NT2/D1 (cell line): ENCODE measurements around the gene DUSP6.

Experiments used
- DNase-seq: peaks from one replicate; pipeline ENCODE4 v3.0.0-alpha.2; 2011; ENCODE audit warnings: low read depth, low spot score
- H3K27me3 ChIP-seq: 2 replicates; pipeline ENCODE4 v1.6.0; 2011; ENCODE audit warnings: mild to moderate bottlenecking; ENCODE audit not compliant: insufficient read length, insufficient read depth
- H3K36me3 ChIP-seq: 2 replicates; pipeline ENCODE4 v1.6.1; 2011; ENCODE audit warnings: mild to moderate bottlenecking, low read length, mixed read lengths; ENCODE audit not compliant: insufficient read depth, insufficient read length
- H3K4me1 ChIP-seq: 2 replicates; pipeline ENCODE4 v1.5.1; 2011; ENCODE audit not compliant: insufficient read depth, insufficient read length
- H3K4me3 ChIP-seq: 2 replicates; pipeline ENCODE4 v1.5.1; 2011; ENCODE audit warnings: low read depth; ENCODE audit not compliant: insufficient read length
- H3K9ac ChIP-seq: 2 replicates; pipeline ENCODE4 v1.6.0; 2011; ENCODE audit warnings: low read depth; ENCODE audit not compliant: insufficient read length
- H3K9me3 ChIP-seq: 2 replicates; pipeline ENCODE4 v1.5.1; 2011; ENCODE audit warnings: mild to moderate bottlenecking, low read length; ENCODE audit not compliant: insufficient read depth
- SUZ12 ChIP-seq: IDR thresholded peaks from 2 replicates; pipeline ENCODE4 v1.6.1; 2011; ENCODE audit not compliant: insufficient read length, insufficient read depth; ENCODE audit errors: extremely low read depth
- YY1 ChIP-seq: IDR thresholded peaks from 2 replicates; pipeline ENCODE4 v1.6.1; 2011; ENCODE audit not compliant: insufficient read length, insufficient read depth
- ZNF274 ChIP-seq: IDR thresholded peaks from 2 replicates; pipeline ENCODE4 v1.6.1; 2011; ENCODE audit warnings: mild to moderate bottlenecking, low read depth, low read length

The DUSP6 gene

DNA sequence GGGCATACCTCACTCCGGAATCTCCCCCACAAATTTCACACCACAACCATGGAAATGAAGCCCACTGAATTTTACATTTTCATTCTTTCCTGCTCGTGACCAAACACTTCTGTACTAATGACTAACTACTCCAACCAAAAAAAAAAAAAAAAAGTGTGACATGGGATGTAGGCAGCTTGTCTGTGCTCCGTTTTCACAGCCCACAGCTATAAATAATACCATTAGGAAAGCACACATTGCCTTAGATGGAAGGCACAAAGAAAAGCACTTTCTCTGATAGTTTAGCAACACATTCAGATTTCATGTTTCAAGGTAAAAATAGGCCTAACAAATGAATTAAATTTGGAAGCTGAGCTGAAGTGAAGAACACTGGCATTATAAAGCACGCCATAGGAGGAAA lies 42.5 kb downstream of the DUSP6 start:
- Histone ChIP-seq H3K9ac (no peak overlapping the region), H3K27me3 (peaks cover 2% of the 10 kb centered on the region), H3K4me1 (no peaks in the 10 kb centered on the region), H3K36me3 (no peaks in the 10 kb centered on the region), H3K4me3 (no peak overlapping the region), H3K9me3 (no peaks in the 10 kb centered on the region)
- TF ChIP-seq ZNF274 (no peak), YY1 (no peak)
- no peak for DNase-seq

DNA sequence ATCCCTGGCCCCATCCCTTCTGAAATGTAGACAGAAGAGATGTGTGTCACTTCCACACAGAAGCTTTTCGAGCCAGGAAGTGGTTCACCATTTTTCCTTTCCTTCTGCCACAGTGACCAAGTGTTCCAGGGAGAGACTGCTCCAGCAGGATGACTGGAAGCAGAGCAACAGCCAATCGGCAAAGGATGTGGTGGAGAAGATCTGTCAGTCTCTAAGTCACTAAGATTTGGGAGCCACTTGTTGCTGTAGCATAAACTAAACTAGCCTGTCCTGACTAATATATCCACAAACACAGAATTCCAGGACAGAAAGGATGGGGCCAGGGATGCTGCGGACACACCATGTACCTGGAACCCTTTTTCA lies 42.9 kb downstream of the DUSP6 start:
- no peak for TF ChIP-seq SUZ12
- TF ChIP-seq ZNF274 = no peak
- TF ChIP-seq YY1 = no peak
- Histone ChIP-seq H3K27me3 (no peaks in the 10 kb centered on the region), H3K4me1 (no peaks in the 10 kb centered on the region), H3K36me3 (no peaks in the 10 kb centered on the region), H3K9me3 (no peaks in the 10 kb centered on the region), H3K9ac (no peak overlapping the region), H3K4me3 (no peak overlapping the region)
- DNase-seq = no peak

DNA sequence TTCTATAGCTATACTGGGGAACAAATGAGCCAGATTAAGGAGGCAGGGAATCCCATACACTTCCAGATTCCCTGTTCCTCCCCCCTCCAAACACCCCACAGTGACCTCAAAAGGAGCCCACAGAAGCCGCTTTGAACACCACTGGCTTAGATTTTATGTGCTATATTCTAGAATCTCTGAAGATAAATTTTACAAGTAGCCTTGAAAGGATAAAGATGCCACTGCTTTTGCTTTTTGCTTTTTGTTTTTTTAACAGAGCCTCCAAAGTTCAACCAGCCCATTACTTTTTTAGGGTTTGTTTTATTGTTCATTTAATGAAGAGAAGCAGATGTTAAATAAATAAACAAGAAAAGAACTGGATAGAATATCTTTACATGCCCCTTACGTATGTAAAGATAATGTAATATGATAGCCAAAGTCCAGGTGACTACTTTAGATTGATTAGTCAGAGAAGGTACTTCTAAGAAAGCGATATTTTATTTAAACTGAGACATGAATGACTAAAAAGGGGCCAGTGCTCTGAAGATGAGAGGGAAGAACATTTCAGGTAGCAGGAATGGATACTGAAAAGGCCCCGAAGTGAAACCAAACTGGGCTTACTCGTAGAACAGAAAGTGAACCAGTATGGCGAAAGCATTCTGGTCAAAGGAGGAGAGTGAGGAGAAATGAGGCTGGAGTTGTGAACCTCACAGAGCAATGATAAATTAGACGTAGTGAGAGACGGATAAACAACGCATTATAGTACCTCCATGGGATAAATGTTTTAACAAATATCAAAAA lies 44.6 kb downstream of the DUSP6 start:
- no peak for TF ChIP-seq SUZ12
- TF ChIP-seq ZNF274 = no peak
- no peak for TF ChIP-seq YY1
- no peaks in the 10 kb centered on the region for H3K27me3 ChIP-seq
- no peaks in the 10 kb centered on the region for H3K36me3 ChIP-seq
- H3K4me3 ChIP-seq = no peak overlapping the region
- no peak overlapping the region for H3K9ac ChIP-seq
- no peaks in the 10 kb centered on the region for H3K9me3 ChIP-seq
- no peak for DNase-seq
- H3K4me1 ChIP-seq = no peaks in the 10 kb centered on the region

DNA sequence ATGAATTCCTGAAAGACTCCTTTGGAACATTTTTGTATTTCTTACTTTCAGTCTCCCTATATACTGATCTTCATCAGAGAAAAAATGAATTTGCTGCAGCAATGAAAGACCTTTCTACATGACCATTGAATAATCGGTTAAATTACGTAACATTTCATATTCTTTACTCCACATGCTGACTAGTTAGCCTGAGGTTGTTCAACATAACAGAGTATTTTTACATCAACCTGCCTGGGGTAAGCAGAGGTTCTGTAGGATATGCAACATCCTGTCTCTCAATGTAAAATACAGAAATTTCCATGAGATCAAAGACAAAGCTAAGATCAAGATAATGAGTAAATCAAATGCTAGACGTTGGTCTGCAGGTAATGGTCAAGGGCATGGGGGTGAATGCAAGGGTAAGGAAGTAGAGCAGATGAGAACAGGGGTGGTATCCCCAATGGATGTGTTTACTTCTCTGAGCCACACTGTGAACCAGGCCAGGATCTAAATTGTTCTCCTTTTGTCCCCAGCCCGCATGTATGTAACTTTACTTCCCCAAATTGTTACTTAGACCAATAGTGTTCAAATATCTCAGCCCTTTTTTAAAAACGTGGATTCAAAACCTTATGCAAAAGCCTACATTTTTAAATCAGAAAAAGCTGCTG lies 45.4 kb downstream of the DUSP6 start:
- no peak overlapping the region for H3K9ac ChIP-seq
- H3K4me3 ChIP-seq = no peak overlapping the region
- DNase-seq = no peak
- H3K4me1 ChIP-seq = no peaks in the 10 kb centered on the region
- TF ChIP-seq ZNF274 = no peak
- TF ChIP-seq YY1 = no peak
- H3K9me3 ChIP-seq = no peaks in the 10 kb centered on the region
- no peaks in the 10 kb centered on the region for H3K27me3 ChIP-seq
- no peaks in the 10 kb centered on the region for H3K36me3 ChIP-seq

DNA sequence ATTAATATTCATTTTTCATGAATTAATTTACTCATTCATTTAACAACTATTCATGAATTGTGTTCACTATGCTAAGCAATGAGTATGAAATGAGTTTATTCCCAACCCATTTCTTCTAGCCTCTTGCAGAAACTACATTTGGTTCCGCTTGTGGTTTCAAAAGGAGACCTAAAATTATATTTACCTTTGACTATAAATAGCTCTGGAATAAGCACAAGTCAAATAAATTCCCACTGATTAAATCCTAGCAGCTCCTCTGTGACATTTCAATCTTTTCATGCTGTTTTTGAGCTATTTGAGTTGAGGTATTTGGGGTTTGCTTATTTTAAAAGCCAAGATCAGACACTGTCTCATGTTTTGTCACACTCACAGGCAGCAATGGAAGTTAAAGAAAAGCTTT lies 46.9 kb downstream of the DUSP6 start:
- Histone ChIP-seq H3K4me3 (no peak overlapping the region), H3K27me3 (no peaks in the 10 kb centered on the region), H3K9me3 (no peaks in the 10 kb centered on the region), H3K9ac (no peak overlapping the region), H3K36me3 (no peaks in the 10 kb centered on the region), H3K4me1 (no peaks in the 10 kb centered on the region)
- DNase-seq = no peak
- TF ChIP-seq ZNF274 = no peak
- no peak for TF ChIP-seq YY1
- TF ChIP-seq SUZ12 = no peak

DNA sequence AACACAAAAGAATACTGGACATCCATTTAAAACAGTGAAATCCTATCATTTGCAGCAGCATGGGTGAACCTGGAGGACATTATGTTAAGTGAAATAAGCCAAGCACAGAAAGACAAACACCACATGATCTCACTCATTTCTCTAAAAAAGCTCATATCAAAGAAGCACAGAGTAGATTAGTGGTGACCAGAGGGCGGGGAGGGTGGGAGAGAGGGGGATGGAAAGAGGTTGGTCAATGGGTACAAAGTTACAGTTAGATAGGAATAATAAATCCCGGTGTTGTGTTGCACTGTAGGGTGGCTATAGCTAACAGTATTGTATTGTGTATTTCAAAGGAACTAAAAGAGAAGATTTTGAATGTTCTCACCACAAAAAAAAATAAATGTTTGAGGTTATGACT lies 52.4 kb downstream of the DUSP6 start:
- H3K4me1 ChIP-seq = no peaks in the 10 kb centered on the region
- no peak overlapping the region for H3K4me3 ChIP-seq
- no peak overlapping the region for H3K9ac ChIP-seq
- no peaks in the 10 kb centered on the region for H3K9me3 ChIP-seq
- no peak for DNase-seq
- H3K36me3 ChIP-seq = no peaks in the 10 kb centered on the region
- H3K27me3 ChIP-seq = no peaks in the 10 kb centered on the region
- TF ChIP-seq ZNF274 (no peak), SUZ12 (no peak)

DNA sequence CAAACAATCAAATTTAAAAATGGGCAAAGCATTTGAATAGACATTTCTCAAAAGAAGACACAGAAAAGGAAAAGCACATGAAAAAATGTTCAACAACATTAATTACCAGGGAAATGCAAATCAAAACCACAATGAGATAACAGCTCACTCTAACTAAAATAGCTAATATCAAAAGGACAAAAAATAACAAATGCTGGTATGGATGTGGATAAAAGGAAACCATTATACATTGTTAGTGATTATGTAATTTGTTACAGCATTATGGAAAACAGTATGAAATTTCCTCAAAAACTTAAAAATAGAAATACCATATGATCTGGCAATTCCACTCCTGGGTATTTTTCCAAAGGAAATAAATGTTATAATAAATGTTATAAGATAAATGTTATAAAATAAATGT lies 52.9 kb downstream of the DUSP6 start:
- no peak for DNase-seq
- H3K9ac ChIP-seq = no peak overlapping the region
- no peaks in the 10 kb centered on the region for H3K36me3 ChIP-seq
- H3K4me1 ChIP-seq = no peaks in the 10 kb centered on the region
- no peaks in the 10 kb centered on the region for H3K27me3 ChIP-seq
- no peak overlapping the region for H3K4me3 ChIP-seq
- H3K9me3 ChIP-seq = no peaks in the 10 kb centered on the region
- TF ChIP-seq ZNF274 (no peak), SUZ12 (no peak), YY1 (no peak)
